ENCODE data around the gene SDR39U1.

Gene SDR39U1

GRCh38 chr14:24408764-24409163 lies 33.8 kb downstream of the SDR39U1 start:
- DNase-seq: no peak

DNA sequence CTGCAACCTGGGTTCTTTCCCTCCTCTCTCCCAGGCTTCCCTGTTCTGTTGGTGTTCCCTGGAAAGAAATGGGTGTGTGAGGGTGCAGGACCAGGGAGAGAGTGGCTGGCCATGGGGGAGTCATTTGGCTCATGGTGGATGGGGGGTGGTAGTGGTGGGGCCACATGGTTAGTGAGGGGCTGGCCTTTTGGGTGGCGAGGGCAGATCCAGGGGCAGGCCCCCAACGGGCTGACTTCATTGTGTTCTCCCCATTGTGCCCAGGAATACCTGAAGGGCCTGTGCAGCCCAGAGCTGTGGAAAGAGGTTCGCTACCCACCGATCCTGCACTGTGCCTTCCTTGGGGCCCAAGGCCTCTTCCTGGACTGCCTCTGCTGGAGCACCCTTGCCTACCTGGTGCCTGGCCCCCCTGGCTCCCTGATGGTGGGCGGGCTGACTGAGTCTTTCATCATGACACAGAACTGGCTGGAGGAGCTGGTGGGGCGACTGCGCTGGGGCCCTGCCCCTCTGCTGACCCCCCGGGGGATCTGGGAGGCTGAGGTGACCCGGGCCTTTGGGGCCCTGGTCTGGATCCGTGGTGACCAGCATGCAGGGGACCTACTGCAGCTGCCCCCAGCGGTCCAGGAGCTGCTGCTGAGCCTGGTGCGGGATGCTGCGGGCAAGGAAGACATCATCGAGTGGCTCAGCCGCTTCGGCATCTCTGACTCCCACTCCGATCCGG lies 34.8 kb downstream of the SDR39U1 start:
- no peak for DNase-seq

DNA sequence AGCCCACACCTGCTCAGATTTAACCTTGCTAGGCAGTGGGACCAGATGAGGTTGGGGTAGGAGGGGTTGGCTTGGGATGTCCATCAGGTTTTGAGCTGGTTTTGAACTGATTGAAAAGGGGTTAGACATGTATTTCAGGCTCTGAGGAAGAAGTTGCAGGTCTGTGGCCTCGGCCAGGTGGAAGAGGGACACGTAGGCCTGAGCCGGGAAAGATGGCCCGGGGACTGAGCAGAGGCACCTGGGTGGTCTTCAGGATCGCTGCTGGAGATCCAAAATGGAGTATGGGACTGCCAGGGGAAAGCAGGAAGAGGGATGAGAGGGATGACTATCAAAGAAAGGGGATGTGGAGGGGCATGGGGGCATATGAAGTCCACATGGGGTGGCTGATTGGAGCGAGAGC lies 36.2 kb downstream of the SDR39U1 start:
- DNase-seq: no peak

GRCh38 chr14:24404814-24405213 lies 37.8 kb downstream of the SDR39U1 start:
- no peak for DNase-seq

DNA sequence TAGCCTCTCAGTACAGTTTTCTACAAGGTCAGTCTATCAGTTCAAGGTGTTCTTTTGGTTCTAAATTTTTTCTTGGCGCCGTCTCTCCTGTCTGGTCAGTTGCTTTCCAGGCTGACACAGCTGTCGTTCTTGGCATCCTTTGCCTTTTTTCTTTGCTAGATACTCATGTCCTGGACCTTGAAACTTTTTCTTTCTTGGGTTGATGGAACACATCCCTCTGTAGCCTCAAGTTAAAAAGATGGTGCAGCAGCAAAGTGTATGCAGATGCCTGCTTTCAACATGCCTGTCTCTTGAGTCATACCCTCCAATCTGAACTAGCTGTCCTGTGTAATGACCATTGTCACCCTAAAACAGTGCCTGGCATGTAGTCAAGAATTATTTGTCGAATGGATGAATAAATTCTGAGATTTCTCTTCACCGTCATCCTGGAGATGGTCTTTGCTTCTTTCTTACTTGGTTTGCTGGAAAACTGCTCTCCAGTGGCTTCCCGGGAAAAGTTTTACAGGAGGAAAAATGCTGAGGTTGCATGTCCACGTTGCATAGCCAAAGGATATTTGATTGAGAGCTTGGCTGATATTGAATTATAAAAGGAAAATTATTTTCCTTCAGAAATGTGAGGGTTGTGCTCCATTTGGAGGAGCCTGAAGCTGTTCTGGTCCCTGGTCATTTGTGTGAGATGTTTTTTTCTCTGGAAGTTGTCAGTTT lies 39.1 kb downstream of the SDR39U1 start:
- DNase-seq: no peak

DNA sequence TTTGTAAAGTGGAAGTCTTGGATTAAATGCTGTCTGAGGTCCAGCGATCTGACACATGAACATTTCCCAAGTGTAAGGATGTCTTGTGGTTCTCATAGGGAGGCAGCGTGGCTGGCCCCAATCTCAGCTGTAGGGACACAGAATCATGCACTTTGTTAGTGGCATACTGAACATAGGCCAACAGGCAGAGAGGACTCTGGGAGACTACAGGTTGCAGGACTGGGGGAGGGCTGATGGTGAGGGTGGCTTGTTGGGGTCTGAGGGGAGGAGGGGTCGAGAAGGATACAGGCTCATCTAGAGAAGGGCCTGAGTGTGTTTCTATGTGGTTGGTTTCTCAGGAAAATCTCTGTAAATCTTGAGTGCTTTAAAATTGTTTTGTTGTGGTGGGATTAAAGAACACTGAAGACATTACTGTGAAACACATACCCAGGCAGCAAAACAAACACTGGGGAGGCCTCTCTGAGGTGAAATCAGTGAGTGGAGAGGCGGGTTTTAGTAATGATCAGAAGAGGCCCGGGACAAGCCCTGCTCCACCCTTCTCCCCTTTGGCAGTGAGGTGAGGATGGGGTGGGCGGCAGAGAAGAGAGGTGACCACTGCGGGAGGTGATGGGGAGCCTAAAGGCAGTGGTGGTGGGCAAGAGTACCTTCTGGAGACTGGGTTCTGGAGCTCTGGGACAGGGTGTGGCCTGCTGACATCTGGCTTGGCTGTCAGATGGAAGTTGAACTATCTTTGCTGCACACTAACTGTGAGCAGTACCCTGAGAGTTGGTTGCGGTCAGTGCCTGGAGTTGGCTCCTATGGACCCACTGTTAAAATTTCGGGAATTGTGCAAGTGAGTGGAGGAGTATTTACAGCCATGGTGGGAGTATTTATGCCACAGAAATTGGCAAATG lies 40.5 kb downstream of the SDR39U1 start:
- DNase-seq: no peak

GRCh38 chr14:24399999-24400718 lies 42.4 kb downstream of the SDR39U1 start:
- DNase-seq: no peak

GRCh38 chr14:24399447-24399822 lies 43.1 kb downstream of the SDR39U1 start:
- no peak for DNase-seq

DNA sequence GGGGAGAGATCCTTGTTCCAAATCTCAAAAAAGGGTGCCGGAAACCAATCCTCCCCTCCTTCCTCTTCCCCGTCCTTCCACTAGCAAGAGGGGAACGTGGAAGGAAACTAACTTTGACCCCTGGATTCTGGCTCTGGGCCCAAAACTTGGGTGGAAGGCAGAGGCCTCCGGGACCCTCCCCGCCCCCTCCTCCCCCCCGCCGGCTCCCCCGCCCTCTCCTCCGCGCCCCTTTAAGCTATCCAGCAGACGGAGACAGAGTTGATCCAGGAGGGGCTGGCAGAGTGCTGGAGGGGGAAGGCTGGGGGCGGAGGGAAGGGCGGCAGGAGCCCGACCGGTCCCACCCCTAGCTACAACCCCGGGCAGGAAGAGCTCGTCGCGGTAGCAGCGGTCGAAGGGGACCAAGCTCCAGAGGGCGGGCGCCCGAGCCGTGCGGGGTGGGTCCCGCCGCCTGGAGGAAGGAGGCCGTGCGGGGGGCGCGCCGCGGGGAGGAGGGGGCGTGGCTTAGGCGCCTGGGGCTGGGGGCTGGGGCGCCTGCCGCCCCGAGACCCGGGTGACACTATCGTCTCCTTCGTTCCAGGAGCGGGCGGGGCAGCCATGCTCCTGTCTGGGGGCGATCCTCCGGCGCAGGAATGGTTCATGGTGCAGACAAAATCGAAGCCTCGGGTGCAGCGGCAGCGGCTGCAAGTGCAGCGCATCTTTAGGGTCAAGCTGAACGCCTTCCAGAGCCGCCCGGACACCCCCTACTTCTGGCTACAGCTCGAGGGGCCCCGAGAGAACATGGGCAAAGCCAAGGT lies 43.7 kb downstream of the SDR39U1 start, which contains the start of gene NYNRIN:
Gene NYNRIN, plus strand, starts transcription at position 351 of the 794 bp plus-strand sequence. Its CDS starts 244 bp downstream, at position 595.
- peak; percentile 38 for DNase-seq

- no peak for DNase-seq
Measured at GRCh38 chr14:24398293-24398652, 44.3 kb downstream of the SDR39U1 start.

DNA sequence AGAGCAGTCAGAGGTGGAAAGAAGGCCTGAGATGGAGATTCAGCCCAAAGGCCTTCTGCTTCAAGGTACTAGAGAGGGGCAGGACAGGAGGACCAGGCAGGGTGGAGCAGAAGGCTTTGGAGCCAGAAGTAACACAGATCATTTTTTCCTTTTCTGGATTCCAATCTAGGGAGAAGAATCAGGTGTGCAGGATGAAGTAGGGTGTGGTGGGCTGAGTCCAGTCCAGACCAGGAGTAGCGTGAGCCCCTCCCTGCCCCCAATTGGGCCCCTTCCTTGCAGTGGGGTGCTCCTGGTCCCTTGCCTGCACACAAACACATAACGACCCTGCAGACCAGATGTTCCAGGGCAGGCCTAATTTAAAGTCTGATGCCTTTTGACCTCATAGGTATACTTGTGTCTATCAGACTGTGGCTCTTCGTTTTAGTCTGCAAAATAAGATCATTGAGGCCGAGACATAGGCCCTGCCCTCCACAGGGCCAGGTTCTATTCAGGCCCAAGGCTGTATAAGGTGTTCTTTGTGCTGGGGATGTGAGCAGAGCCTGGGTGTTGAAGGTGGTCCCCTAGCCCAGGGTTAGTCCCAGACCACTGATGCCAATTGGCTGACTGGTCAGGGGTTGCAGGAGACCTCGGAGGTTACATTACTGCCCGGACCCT lies 44.8 kb downstream of the SDR39U1 start:
- DNase-seq: no peak

DNA sequence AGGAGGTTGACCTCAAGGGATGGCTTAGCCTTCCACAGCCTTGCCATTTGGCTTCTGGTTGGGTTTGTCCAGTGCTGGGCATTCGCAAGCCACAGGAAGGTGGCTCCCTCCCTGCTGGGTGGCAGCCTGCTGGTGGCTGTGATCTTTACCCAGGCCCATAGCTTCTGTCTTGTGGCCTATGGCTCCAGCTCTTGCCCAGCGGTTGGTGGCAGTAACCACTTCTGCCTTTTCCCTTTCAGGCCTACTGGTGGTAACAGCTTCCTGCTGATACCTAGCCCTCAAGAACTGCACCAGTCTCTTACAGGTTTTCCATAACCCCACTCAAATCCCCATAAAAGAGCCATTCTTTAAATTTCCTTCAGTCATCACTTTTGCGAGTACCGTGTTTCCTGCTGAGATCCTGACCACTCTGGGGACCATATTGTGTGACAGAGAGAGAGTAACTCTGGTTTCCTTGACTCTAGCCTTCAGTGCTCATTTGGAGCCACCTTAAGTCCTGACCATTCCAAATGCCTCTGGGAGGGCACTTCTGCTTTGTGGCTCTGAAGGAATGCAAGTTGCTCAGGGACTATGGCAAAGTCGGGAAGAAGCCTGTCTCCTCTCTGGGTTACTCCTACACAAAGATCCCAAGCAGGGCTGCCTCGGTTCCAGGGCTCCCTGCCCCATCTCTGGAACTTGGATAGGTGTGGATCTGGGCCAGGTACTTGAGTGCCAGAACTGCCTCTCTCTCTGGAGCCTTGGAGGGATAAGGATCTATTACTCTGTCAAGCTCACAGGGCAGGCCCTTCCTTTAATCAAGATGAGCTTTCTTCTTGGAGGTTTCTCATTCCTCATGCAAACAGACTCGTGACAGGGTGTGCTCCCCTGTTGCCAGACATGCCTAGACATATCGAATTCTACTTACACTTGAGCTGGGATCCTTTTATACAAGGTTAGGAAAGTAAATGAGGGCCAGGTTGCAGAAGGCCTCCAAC lies 46.7 kb downstream of the SDR39U1 start:
- peak; percentile 59 for DNase-seq

GRCh38 chr14:24394275-24394674 lies 48.3 kb downstream of the SDR39U1 start:
- peak; percentile 62 for DNase-seq

DNA sequence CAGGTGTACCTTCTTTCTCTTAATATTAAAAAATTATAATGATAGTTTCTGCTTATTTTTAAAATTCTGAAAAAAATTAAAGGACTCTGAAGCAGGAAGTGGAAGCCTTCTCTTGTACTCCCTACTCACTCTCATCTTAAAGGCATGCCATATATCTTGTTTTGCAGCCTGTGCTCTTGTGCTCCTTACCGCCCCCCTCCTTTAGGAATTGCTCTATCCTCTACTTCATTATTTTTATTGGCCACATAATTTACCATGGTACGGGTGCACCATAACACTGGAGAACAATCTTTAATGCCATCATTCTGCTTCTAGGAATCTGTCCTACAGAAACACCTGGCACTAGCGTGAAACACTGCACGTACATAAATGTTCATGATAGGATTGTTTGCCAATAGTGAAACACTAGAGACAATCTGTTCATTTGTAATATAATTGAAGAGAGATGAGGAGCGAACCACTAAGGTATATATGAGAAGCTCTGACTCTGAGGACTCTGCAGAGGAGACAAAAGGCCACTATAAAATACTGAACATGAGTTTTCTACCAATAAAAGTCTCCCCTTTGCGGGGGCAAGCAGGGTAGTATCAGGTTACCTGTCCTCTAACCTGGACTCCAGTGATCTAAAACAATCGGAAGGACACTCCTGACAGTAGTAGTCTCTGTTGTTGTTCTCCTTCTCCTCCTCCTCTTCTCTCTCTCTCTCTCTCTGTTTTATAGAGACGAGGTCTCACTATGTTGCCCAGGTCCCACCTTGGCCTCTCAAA lies 50.1 kb downstream of the SDR39U1 start:
- peak; percentile 59 for DNase-seq

DNA sequence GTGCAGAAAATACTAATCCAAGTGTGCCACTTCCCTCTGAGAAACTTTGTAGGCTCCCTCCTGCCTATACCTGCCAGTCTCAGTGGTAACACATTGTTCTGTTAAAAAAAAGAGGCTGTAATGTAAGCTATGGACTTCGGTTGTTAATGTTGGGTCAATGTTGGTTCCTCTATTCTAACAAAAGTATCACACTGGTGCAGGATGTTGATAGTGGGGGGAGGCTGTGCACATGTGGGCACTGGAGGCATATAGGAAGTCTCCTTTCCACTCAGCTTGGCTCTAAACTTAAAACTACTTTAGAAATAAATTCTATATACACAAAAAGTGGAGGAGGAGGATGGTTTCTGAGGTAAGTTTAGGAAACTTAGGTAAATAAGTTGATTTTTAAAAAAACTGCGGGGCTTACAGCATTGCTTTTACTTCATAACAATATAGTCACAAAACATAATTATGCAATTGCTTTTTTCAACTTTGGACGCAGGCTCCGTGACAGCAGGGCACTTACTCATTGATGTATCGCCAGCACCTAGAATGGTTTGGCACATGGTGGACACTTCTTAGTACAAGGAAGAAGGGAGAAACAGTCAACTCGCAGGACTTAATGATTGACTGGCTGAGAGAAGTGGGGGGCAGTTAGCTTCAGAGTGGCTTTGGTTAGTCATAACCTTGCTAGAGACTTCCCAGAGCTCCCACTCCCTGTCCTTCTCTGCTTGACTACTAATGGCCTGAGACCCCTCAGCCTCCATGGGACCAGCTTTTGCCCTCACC lies 51.7 kb downstream of the SDR39U1 start:
- DNase-seq: no peak

Data from hematopoietic multipotent progenitor cell treated with erythropoietin and hydrocortisone succinate and interleukin-3 and kit ligand, for 8 days (in vitro differentiated cells).